8988T (cell line): ENCODE results near the gene ADAMTS7.
"Not testable (repeated sequence)": the region's sequence is repeated elsewhere in the genome, so short reads cannot be mapped to it uniquely, and the experiment has no call there.

ENCODE experiments used
- DNase-seq: peaks from one replicate; pipeline ENCODE4 v3.0.0; 2011

The ADAMTS7 gene

DNA sequence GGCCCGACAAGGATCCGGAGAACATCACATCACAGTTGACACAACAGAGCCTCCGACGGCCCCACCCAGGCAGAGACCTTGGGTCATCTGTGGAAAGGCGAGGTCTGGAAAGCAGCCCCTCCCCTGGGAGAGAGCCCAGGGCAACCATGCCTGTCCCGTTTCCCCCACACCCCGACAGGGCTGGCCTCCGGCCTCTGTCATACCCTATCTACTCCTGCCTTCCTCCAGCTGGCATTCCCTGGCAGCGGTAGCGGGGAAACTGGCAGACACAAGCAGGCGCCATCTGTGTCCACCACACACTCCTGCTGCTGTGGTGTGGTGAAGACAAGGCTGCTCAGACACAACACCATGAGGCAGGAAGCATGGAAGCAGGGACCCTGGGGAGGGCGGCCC lies 33.3 kb downstream of the ADAMTS7 start:
- not testable (repeated sequence) for DNase-seq

DNA sequence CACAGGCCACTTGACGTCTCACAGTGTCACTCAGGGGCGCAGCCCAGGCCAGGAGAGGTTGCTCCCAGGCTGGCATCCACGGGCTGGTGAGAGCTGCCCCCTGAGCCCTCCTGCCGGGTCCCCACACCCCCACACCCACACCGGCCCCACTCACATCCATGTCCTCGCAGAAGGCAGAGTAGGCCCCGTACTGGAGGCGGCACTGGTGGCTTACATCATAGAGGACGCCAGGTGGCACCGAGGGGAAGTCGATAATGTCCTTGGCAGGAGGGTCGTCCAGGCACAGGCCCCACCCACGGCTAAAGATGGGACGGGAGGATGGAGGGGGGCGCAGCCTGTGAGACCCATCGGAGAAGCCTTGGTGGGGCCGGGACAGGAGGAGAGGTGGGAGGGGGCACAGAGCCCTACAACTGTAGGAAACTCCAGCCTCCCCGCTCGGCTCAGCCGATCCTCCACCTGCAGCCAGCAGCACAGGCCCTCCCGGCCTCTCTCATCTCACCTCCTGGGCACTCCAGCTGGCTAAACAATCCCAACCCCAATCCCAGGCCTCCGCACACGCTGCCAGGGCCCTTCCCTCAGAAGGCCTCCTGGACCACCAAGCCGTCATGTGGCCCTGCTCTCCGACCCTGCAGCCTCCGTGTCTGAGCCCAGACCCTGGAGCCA lies 33.8 kb downstream of the ADAMTS7 start:
- not testable (repeated sequence) for DNase-seq

DNA sequence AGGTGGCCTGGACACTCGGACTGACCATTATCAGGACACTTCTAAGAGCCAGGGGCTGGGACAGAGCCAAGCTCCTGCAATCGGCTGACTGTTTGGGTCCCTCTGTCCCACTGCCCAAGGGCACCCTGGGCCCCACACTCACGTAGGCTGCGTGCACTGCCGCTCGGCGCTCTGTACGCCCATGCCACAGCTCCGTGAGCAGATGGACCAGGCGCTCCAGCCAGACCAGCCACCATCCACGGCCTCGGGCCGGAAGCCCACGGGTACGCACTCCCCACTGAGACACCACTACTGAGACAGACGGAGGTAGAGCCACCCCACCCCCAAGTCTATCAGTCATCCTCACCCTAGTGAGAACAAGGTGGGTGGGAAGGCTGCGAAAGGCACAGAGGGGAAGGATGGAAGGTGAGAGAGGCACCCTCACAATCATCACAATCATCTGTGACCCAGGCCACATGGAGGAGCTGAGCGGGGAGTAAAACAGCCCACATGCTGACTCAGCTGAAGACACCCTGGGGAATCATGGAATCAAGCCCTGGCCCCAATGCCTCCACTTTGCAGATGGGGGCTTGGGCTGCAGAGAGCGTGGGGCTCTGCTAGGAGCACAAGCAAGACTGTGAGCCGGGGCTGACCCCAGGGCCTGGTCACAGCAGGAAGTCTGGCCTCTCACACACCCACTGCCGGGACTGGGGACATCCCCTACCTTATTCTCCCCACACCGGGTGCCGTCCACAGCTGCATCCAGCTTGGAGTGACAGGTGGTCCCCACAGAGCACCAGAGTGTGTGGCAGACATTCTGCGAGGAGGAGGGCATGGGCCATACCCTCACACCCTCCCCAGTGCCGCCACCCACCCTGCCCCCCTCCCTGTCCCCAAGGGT lies 35.0 kb downstream of the ADAMTS7 start:
- DNase-seq, result not testable (repeated sequence)

DNA sequence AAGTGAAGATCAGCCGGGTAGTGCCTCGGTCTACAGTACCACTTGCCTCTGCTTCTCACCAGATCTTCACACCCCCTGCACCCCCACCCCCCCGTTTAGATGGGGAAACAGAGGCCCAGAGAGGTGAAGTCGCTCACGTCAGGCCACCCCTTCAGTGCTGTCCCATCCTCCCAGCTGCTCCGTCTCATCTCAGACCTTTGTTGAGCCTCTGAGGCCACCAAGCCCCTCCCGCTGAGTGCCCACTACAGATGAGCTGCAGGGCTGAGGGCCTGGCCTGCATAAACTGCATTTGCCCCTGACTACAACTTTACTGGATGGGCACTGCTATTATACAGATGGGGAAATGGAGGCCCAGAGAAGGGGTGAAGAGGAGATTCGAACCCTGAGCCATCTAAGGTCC lies 35.8 kb downstream of the ADAMTS7 start:
- no peak for DNase-seq

DNA sequence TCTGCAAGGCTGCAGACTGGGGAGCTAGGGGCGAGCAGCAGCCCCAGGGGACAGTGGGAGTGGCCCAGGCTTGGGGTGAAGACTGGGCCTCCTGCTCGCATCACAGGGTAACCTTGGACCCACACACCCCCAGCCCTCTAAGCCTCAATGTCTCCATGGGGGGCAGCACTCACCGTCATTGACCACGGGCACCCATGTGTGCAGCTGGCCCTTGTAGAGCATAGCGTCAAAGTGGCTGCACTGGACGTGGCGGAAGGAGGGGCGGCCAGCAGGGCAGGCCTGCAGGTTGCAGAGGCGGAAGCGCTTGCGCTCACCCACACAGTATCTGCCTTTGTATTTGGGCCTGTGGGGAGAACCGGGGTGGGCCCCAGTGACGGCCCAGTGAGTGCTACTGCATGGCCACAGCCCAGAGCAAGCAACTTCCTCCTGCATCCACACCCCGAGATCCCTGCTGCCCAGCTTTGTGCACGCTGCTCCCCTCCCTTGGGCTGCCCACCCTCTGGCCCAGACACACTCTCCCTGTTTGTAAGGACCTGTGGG lies 36.7 kb downstream of the ADAMTS7 start:
- DNase-seq, result not testable (repeated sequence)

DNA sequence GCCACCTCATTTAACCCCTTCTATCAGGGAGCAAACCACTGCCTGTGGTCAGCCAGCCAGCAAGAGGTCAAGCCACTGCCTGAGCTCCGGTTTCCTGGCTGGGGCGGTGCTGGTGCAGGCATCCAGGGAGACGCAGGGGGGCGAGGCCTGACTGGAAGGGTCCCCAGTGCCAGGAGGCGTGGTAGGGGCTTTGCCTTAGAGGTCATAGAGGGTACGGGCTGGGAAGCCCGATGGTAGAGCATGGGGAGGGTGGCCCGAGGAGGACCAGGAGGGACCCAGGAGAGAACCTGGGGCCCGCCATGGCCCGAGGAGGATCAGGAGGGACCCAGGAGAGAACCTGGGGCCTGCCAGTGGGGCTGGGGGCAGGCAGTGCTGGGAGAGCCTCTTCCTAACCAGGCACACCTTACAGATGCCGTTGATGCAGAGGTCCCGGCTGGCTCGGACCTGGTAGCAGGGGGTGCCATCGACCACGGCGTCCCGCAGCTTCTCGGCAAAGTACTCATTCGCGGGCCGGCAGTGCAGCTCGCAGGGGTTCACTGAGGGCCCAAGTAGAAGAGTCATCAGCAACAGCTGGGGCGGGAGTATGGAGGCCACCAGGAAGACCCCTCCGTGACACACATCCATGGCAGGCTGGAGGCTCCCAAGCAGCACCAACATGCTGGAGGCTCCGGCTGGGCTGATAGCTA lies 37.4 kb downstream of the ADAMTS7 start:
- DNase-seq, result not testable (repeated sequence)

- no peak for DNase-seq
Measured at GRCh38 chr15:78772738-78773137, 38.5 kb downstream of the ADAMTS7 start.

DNA sequence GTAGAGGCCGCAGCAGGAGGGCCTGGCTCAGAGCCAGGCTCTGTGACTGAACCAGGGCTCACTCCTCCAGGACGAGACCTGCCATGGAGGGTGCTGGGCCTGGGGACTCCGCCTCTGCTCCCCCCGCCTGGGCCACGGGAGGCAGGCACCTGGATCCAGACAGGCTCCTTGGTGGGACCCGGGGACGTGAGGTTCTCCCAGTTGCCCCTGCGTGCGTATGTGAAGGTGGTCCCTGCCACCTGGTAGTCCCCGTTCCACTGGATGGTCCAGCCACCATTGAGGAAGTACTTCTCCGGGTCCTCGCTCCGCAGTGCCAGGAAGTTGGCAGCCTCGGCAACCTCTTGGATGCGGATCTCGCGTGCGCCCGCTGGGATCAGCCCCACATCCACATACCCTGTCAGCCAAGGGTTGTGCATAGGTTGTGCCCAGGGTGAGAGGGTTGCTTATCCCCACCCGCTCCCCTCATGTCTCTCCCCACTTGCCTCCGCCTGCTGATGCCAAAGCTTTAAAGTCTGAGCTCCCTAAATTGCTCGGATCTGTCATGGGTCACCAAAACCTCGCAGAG lies 39.7 kb downstream of the ADAMTS7 start:
- DNase-seq, result not testable (repeated sequence)

DNA sequence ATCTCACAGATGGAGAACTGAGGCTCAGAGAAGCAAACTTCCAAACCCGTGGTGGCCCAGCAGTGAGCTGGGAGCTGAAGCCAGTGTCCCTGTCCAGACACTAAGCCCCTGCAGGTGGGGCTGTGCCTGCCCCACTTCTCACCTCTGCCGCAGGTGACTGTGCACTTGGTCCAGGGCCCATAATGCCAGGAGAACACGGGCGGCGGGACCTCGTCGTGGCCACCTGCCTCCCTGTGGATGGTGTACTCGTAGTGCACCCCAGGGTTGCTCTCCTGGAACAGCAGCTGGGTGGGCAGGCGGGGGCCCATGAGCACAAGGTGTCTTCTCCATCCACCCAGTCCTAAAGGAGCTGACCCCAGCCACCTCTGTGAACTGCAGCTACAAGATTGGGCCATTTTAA lies 40.2 kb downstream of the ADAMTS7 start:
- not testable (repeated sequence) for DNase-seq

DNA sequence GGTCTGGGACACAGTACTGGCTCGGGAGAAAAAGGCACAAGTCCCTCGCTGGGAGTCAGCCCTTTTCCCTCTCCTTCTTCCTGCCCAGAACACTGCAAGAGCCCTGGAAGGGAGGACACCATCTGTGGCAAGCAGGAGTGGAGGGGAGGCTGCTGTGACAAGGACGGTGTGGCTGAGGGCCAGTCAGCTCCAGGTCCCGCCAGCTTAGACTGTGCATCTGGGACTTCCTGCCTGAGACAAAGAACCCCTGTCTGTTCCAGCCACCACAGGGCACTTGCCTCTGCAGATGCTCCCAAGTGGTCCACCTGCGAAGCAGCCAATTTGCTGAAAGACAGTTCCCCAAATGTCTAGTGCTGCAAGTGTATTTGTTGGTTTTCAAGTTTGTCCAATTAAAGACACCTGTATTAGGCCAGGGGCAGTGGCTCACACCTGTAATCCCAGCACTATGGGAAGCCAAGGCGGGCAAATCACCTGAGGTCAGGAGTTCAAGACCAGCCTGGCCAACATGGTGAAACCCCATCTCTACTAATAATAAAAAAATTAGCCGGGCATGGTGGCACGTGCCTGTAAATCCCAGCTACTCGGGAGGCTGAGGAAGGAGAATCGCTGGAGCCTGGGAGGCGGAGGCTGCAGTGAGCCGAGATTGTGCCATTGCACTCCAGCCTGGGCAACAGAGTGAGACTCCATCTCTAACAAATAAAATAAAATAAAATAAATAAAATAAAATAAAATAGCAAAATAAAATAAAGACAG lies 41.6 kb downstream of the ADAMTS7 start:
- DNase-seq, result not testable (repeated sequence)

DNA sequence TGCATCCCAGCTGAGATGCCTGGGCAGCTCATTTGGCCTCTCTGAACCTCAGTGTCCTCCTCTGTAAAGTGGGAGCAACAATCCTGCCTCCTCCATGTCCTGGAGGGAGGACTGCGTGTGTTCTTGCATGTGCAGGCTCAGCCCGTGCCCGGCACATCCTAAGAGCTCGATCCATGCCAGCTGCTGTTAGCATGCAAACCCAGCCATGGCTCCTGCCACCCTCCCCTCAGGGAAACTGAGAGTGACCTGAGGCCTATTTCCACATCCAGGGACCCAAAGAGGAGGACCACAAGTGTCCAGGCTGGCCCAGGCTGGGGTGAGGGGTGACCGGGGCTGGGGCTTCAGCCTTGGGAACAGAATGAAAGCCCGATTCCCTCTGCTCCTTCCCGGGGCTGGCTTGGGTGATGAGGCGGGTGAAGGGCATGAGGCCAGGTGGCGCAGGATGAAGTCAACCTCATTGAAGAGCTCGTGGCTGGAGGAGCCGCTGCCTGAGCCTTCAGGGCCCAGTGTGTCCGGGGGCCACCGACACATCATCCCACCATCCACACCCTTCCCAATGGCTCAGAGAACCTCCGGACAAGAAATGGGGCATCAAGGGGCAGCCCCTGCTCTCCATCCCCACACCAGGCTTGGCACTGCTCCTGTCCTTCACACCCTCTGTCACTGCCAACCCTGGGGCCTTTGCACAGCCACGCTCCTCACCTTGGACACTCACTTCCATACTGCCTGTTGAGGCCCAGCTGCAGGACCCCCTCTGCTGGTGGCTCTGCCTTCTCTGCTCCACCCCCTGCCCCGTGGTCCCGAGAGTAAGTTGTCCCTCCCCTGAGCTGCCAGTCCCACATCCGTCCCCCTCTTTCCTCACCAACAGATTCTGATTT lies 42.5 kb downstream of the ADAMTS7 start:
- no peak for DNase-seq

GRCh38 chr15:78768096-78768495 lies 43.2 kb downstream of the ADAMTS7 start:
- DNase-seq, result no peak

GRCh38 chr15:78767331-78767951 lies 43.8 kb downstream of the ADAMTS7 start:
- no peak for DNase-seq

DNA sequence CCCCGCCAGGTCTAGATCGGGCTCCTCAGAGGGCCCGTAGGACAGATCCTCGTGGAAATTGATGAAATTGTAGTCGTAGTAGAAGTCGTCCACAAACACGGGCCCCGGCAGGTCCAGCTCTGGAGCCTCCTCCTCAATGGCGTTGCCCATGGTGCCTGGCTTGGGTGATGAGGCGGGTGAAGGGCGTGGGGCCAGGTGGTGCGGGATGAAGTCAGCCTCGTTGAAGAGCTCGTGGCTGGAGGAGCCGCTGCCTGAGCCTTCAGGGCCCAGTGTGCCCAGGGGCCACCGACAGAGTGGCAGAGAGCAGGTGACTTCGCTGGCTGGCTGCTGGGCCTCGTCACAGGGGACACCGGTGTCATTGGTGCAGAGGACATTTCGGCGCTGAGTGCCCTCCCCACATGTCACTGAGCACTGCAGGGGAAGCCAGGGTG lies 44.6 kb downstream of the ADAMTS7 start:
- DNase-seq, result not testable (repeated sequence)

- DNase-seq, result no peak
Measured at GRCh38 chr15:78766041-78766440, 45.2 kb downstream of the ADAMTS7 start.

DNA sequence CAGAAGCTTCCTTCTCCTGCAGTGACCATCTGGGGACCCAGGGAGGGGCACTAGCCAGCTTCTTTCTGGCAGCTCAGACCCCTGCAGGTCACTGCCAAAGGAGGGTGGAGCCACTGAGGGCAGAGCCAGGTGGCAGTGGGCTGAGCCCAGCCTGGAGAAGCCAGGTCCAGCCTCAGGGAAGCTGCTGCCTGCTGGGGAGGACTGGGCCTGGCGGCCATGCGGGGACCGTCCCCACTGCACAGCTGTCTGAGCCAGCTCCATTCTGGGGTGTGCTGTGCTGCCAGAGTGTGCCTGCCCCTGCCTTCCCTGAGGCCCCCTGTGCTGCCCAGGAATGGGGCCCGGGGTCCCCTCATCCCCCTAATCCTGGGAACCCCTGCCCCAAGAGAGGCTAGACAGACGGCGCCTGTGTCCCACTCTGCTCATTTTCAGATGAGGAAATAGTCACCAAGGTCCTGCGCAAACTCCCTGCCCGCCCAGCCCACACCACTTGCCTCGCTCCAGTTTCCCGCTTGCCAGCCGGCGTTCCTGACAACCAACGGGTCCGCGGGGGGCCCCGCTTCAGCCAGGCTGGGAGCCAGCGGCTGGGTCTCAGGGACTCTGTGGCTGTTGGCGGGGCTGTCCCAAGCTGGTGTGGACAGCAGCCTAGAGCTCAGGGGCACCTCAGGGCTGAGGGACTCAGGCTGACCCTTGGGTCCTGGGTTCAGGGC lies 46.0 kb downstream of the ADAMTS7 start:
- not testable (repeated sequence) for DNase-seq

- not testable (repeated sequence) for DNase-seq
Measured at GRCh38 chr15:78764340-78765153, 46.7 kb downstream of the ADAMTS7 start.

DNA sequence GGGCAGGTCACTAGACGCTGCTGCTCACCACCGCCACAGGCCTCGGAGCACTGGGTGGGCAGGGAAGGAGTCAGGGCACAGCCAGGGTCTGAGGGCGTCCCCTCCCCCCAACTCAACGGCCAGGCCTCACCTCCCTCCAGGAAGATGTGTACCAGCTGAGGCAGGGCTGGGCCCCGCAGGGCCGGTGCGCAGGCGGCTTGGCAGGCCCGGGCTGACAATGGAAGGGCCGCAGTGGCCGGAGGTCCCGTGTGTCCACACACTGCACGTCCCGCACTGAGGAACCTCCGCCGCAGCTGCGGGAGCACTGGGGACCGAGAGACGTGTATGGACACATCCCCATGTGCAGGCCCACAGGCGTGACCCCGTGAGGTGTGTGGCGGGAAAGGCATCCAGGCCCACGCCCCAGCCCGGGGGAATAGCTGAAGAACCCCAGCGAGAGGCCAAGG lies 47.4 kb downstream of the ADAMTS7 start:
- no peak for DNase-seq
